ENCODE measurements around the gene FUNDC2. TPM values are rescaled to one million over a fixed set of nuclear protein-coding genes. Genes with fewer than 3 reads are reported as not detected.

FUNDC2 gene
- total and polyA plus RNA-seq, 2 of the 13 experiments (the other 11 are each of a cell fraction or from before 2014, with no cell fraction given) = 65.3 to 109 TPM

DNA sequence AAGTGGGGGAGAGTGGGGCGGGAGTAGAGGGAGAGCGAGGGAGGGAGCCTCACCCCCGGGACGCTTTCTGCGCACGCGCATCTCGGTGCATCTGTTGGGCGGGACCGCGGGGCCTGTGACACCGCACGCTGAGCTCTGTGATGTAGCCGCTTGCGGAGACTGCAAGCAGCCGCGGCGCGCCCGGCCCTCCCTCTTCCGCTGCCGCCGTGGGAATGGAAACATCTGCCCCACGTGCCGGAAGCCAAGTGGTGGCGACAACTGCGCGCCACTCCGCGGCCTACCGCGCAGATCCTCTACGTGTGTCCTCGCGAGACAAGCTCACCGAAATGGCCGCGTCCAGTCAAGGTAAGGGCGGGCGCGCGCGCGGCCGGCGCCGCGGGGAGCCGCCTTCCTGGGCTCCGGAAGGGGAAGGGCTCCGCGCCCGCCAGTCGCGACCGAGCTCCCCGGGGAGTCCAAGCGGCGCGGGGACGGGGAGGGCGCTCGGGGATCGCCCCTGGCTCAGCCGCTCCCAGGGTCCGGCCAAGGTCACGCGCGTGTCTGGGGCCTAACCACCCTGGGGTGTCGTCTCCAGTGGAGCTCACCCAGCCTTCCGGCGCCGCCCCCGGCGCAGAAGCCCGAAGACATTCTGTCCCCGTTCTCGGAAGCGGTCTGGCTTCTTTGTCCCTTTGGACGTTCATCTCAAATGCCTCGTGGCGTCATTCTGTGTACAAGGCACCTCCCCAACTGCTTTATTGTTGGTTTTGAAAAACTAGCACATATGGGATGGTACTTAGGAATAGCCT, at the start of gene FUNDC2 (continued):
- TF ChIP-seq ELF1 (CRISPR knock-in tag; IDR thresholded peaks at IDR 0.05) = peak; percentile 40; the same call in 1 of the 2 replicates
- peak; percentile 73 for TF ChIP-seq PHF8 (CRISPR knock-in tag; IDR thresholded peaks at IDR 0.05)
- peak; percentile 75 for TF ChIP-seq HNRNPLL (IDR thresholded peaks at IDR 0.05; ENCODE audit: low read depth, low read length, poor library complexity, severe bottlenecking)
- no peak for TF ChIP-seq CAMTA2 (CRISPR knock-in tag; IDR thresholded peaks at IDR 0.05; ENCODE audit: borderline replicate concordance)
- no peak for TF ChIP-seq MATR3 (CRISPR knock-in tag; IDR thresholded peaks at IDR 0.05)
- no peak for TF ChIP-seq ZFP41 (CRISPR knock-in tag; IDR thresholded peaks at IDR 0.05; ENCODE audit: borderline replicate concordance)
- TF ChIP-seq CREM (IDR thresholded peaks at IDR 0.05) = peak; percentile 49; the same call in 1 of the 2 replicates
- TF ChIP-seq CREM (CRISPR knock-in tag; IDR thresholded peaks at IDR 0.05) = no peak
- peak; percentile 67; the same call in 1 of the 2 replicates for TF ChIP-seq UBTF (CRISPR knock-in tag; IDR thresholded peaks at IDR 0.05)
- TF ChIP-seq SP1 (IDR thresholded peaks at IDR 0.05) = no peak
- TF ChIP-seq SP1 (CRISPR knock-in tag; IDR thresholded peaks at IDR 0.05) = no peak
- TF ChIP-seq SRY (CRISPR knock-in tag; IDR thresholded peaks at IDR 0.05) = 0 out of 2 replicates have a peak, but pooled peaks have one; percentile 65
- peak; percentile 53; the same call in 1 of the 2 replicates for TF ChIP-seq MXD4 (CRISPR knock-in tag; IDR thresholded peaks at IDR 0.05)
- TF ChIP-seq BORCS8-MEF2B (CRISPR knock-in tag; IDR thresholded peaks at IDR 0.05) = 0 out of 2 replicates have a peak, but pooled peaks have one; percentile 28
- TF ChIP-seq HIVEP1 (CRISPR knock-in tag; IDR thresholded peaks at IDR 0.05) = no peak
- peak; percentile 68; the same call in 1 of the 2 replicates for TF ChIP-seq ZNF747 (CRISPR knock-in tag; IDR thresholded peaks at IDR 0.05; ENCODE audit: borderline replicate concordance)
- TF ChIP-seq KAT7 (CRISPR knock-in tag; IDR thresholded peaks at IDR 0.05; ENCODE audit: borderline replicate concordance) = no peak
- TF ChIP-seq NR2C2 (CRISPR knock-in tag; IDR thresholded peaks at IDR 0.05; ENCODE audit: borderline replicate concordance) = no peak
- no peak for TF ChIP-seq NFE2L1 (CRISPR knock-in tag; IDR thresholded peaks at IDR 0.05; ENCODE audit: borderline replicate concordance)
- TF ChIP-seq, protein P1, sequence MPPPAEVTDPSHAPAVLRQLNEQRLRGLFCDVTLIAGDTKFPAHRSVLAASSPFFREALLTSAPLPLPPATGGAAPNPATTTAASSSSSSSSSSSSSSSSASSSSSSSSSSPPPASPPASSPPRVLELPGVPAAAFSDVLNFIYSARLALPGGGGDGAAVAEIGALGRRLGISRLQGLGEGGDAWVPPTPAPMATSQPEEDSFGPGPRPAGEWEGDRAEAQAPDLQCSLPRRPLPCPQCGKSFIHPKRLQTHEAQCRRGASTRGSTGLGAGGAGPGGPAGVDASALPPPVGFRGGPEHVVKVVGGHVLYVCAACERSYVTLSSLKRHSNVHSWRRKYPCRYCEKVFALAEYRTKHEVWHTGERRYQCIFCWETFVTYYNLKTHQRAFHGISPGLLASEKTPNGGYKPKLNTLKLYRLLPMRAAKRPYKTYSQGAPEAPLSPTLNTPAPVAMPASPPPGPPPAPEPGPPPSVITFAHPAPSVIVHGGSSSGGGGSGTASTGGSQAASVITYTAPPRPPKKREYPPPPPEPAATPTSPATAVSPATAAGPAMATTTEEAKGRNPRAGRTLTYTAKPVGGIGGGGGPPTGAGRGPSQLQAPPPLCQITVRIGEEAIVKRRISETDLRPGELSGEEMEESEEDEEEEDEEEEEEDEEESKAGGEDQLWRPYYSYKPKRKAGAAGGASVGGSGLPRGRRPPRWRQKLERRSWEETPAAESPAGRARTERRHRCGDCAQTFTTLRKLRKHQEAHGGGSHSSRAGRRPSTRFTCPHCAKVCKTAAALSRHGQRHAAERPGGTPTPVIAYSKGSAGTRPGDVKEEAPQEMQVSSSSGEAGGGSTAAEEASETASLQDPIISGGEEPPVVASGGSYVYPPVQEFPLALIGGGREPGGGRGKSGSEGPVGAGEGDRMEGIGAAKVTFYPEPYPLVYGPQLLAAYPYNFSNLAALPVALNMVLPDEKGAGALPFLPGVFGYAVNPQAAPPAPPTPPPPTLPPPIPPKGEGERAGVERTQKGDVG (CRISPR knock-in tag; IDR thresholded peaks at IDR 0.05; ENCODE audit: borderline replicate concordance) = no peak
- no peak for TF ChIP-seq XBP1 (CRISPR knock-in tag; IDR thresholded peaks at IDR 0.05)
- peak; percentile 3; the same call in 1 of the 2 replicates for TF ChIP-seq HMG20A (CRISPR knock-in tag; IDR thresholded peaks at IDR 0.05; ENCODE audit: borderline replicate concordance)
- no peak for TF ChIP-seq DDIT3 (CRISPR knock-in tag; IDR thresholded peaks at IDR 0.05)
- TF ChIP-seq ISX (CRISPR knock-in tag; conservative IDR thresholded peaks at IDR 0.05) = no peak
- TF ChIP-seq, protein P2, sequence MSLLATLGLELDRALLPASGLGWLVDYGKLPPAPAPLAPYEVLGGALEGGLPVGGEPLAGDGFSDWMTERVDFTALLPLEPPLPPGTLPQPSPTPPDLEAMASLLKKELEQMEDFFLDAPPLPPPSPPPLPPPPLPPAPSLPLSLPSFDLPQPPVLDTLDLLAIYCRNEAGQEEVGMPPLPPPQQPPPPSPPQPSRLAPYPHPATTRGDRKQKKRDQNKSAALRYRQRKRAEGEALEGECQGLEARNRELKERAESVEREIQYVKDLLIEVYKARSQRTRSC (CRISPR knock-in tag; IDR thresholded peaks at IDR 0.05; ENCODE audit: low read depth) = no peak

All from HepG2 (cell line).